Activated naive CD4-positive, alpha-beta T cell treated with anti-CD3 and anti-CD28 coated beads for 36 hours (primary cell): ENCODE results near the gene PURA. TPM values are rescaled to one million over a fixed set of nuclear protein-coding genes. Genes with fewer than 3 reads are reported as not detected.
"Not testable (repeated sequence)": the region's sequence is repeated elsewhere in the genome, so short reads cannot be mapped to it uniquely, and the experiment has no call there.

Experiments used
- CTCF ChIA-PET: fragments of 350-600 bp; sonication (Branson Sonifier 250); formaldehyde crosslinking; loops from one replicate; lab custom pipeline; 2021; ENCODE audit warnings: antibody characterized with exemption; lab: Charles Lee
- DNase-seq: peaks from one replicate; pipeline ENCODE4 v3.0.0-alpha.2; 2020
- H3K27ac Mint-ChIP-seq: one replicate; pipeline ENCODE4 v1.8.0; 2021; ENCODE audit warnings: mild to moderate bottlenecking, mixed read lengths
- H3K27me3 Mint-ChIP-seq: one replicate; pipeline ENCODE4 v1.8.0; 2021; ENCODE audit warnings: low read depth, mixed read lengths
- H3K36me3 Mint-ChIP-seq: one replicate; pipeline ENCODE4 v1.8.0; 2021; ENCODE audit warnings: low read depth, mixed read lengths
- H3K4me1 Mint-ChIP-seq: one replicate; pipeline ENCODE4 v1.8.0; 2021; ENCODE audit warnings: low read depth, mixed read lengths
- H3K4me3 Mint-ChIP-seq: one replicate; pipeline ENCODE4 v1.8.0; 2021; ENCODE audit warnings: mild to moderate bottlenecking, moderate library complexity, mixed read lengths
- H3K9me3 Mint-ChIP-seq: one replicate; pipeline ENCODE4 v1.8.0; 2021; ENCODE audit warnings: mixed read lengths
- intact Hi-C: fragments of 100-400 bp; cut with micrococcal nuclease; formaldehyde crosslinking; loops from one replicate; pipeline ENCODE4 v1.15.1; 2023
- total RNA-seq, 2 experiments: library from RNA; stranded (reverse); gene quantifications; one replicate each; pipeline ENCODE4 v1.2.3, GENCODE V29; 2021

Gene PURA
- total RNA-seq, 2 experiments from 2014 or later: 9.0 to 10.3 TPM

DNA sequence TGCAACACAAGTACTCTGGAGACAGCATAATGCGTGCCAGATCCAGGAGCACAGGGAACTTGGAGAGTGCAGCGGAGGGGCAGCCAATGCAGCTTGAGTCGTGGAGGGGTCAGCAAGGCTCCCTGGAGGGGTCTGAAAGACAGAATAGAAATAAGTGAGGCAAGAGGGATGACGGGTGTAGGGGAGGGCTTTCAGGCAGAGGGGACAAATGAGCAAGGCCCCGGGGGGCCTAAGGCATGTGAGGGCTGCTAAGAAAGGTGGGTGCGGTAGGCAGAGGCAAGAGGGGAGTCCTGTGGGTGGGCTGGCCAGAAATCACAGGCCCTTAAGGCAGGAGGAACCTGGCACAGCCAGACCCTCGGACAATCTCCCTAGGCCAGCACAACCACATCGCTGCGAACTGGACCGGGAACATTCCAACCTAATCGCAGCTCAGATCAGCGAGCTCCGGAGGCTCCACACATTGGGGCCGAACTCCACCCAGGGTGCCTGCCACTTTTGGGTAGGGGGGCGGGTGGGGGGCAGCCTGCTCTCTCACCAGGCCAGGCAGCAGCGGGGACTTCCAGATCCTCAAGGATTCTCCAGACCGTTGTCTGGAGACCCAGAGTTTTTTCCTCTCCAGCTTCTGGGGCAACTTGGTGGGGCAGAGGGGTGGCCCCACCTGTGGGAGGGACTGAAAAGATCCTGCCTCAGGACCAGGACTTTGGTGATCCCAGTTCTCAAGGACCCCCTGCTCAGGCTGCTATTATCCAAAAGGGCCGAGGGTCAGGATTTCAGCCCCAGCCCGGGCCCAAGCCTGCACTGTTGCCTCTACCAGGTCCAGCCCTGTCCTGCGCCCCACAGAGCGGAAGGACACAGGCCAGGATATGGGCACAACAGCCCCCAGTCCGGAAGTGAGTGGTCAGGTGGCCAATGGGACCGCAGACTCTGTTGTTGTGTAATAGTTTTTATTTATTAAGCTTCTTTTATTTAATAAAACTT is 38.4 kb downstream of the PURA start:
- DNase-seq: no peak
- no peaks in the 10 kb centered on the region for H3K36me3 Mint-ChIP-seq
- CTCF ChIA-PET: interaction anchor here (1.0 to 8.7 kb wide), 4 partner anchors 7 to 183 kb away, joined by 3 to 79 read pairs (median 18); no protein-coding TSS in a partner anchor
- H3K4me1 Mint-ChIP-seq: peaks cover 4% of the 10 kb centered on the region
- no peaks in the 10 kb centered on the region for H3K9me3 Mint-ChIP-seq
- intact Hi-C loops: loop anchor here (10.0 kb wide), 1 partner anchor 308 kb away; no protein-coding TSS in a partner anchor
- no peak overlapping the region for H3K4me3 Mint-ChIP-seq
- H3K27me3 Mint-ChIP-seq: peaks cover 3% of the 10 kb centered on the region
- no peak overlapping the region for H3K27ac Mint-ChIP-seq

DNA sequence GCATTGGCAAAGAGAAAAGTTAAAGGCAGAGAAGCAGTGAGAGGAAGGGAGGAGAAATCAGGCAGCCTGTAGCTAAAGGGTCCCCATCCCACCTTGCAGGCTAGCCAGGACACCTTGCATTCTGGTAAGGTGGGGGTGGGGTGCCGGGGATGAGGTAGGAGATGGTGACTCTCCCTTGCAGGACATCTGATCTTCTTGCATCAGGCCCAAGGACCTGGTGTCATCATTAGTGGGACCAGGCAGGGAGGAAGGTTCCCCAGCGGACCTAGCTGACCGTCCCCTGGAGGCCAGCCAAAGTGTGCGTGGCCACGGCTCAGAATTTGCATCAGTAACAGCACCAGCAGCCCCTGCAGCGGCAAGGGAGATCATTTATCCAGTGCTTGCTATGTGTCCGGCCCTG is 39.3 kb downstream of the PURA start:
- intact Hi-C loops: loop anchor here (10.0 kb wide), 1 partner anchor 308 kb away; no protein-coding TSS in a partner anchor
- no peak overlapping the region for H3K4me3 Mint-ChIP-seq
- no peaks in the 10 kb centered on the region for H3K27me3 Mint-ChIP-seq
- peaks cover 4% of the 10 kb centered on the region for H3K4me1 Mint-ChIP-seq
- DNase-seq: no peak
- no peaks in the 10 kb centered on the region for H3K36me3 Mint-ChIP-seq
- CTCF ChIA-PET: interaction anchor here (0.6 to 8.7 kb wide), 7 partner anchors 8 to 184 kb away, joined by 3 to 79 read pairs (median 4); no protein-coding TSS in a partner anchor
- H3K9me3 Mint-ChIP-seq: no peaks in the 10 kb centered on the region
- H3K27ac Mint-ChIP-seq: no peak overlapping the region

DNA sequence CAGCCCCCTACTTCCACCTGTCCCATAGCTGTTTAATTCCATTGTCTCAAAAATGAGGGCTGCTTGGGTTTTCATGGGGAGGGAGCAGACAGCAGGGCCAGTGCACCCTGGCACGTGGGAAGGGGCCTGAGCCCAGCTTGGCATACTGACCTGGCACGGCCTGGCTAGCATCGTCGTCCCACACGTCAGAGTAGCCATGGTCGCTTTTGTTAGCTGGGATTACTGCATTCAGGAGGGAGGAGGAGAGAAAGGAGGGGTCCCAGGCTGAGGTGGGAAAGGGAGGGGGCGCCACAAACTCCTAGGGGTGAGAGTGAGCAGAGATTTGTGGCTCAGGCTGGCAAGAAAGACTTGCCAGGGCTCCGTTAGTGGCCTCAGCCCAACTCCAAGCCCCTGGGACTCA is 40.0 kb downstream of the PURA start:
- Mint-ChIP-seq H3K9me3 (no peaks in the 10 kb centered on the region), H3K4me3 (no peak overlapping the region), H3K36me3 (no peaks in the 10 kb centered on the region), H3K27ac (no peak overlapping the region), H3K27me3 (no peaks in the 10 kb centered on the region), H3K4me1 (peaks cover 4% of the 10 kb centered on the region)
- intact Hi-C loops: loop anchor here (10.0 kb wide), 1 partner anchor 309 kb away; no protein-coding TSS in a partner anchor
- CTCF ChIA-PET: interaction anchor here (0.6 to 8.7 kb wide), 7 partner anchors 8 to 185 kb away, joined by 3 to 79 read pairs (median 4); partner anchors contain the start of gene NRG2
- DNase-seq: no peak

DNA sequence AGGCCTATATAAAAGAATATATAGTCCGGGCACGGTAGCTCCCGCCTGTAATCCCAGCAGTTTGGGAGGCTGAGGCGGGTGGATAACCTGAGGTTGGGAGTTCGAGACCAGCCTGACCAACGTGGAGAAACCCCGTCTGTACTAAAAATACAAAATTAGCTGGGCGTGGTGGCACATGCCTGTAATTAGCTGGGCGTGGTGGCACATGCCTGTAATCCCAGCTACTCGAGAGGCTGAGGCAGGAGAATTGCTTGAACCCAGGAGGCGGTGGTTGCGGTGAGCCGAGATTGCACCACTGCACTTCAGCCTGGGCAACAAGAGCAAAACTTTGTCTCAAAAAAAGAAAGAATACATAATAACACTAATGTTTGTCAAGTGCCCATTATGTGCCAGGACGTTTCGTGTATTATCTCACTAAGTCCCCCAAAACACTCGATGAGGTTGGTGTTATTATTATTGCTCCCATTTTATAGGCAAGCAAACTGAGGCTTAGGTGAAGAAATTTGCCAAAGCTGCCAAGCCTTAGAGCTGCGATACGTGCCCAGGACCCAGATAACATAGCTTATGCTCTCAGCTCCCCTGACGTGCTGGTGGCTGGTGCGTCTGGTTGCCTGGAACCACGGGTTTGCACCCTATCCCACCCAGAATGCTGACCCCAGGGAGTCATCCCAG is 40.9 kb downstream of the PURA start:
- H3K9me3 Mint-ChIP-seq, H3K27ac Mint-ChIP-seq, H3K36me3 Mint-ChIP-seq, DNase-seq, H3K4me1 Mint-ChIP-seq, H3K27me3 Mint-ChIP-seq, H3K4me3 Mint-ChIP-seq: not testable (repeated sequence)
- intact Hi-C loops: loop anchor here (10.0 kb wide), 1 partner anchor 310 kb away; no protein-coding TSS in a partner anchor
- CTCF ChIA-PET: interaction anchor here (0.8 to 8.7 kb wide), 5 partner anchors 9 to 112 kb away, joined by 3 to 79 read pairs (median 5); partner anchors contain the start of gene NRG2

DNA sequence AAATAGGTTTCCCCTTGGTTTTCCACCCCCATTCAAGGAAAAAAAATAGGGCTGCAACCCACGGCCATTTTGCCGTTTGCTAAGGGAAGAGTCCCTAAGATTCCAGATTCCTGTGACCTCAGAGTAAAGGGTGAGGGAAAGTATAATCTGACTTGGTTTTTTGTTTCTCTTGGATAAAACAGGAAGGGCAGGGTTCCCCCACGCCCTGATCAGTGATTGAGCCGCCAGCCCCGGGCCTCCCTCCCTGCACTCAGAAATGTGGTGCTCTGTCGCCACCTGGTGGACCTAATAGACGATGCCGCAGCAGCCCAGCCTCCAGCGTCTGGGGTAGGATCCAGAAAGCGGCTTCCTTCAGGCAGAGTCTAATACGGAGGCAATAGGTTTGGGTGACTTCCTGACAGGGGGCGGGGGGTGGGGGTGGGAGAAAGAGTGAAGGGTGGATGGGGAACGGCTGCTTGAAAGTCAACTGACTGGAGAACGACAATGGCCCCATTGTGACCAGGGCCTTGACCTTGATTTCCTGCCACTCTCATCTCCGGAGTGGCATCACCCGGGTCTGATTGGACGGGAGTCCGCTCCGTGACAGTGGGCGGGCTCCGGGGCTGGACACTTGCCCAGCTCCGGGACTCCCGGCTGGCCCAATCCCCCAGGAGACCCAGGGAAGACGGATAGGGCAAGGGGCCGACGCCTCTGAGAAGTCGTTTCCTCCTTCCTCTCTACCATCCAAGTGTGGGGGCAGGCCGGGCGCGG is 43.3 kb downstream of the PURA start:
- Mint-ChIP-seq H3K4me3 (peak overlapping the region; percentile 42), H3K4me1 (peaks cover 4% of the 10 kb centered on the region), H3K27ac (no peak overlapping the region), H3K36me3 (no peaks in the 10 kb centered on the region), H3K9me3 (no peaks in the 10 kb centered on the region), H3K27me3 (no peaks in the 10 kb centered on the region)
- DNase-seq: peak; percentile 94
- CTCF ChIA-PET: interaction anchor here (0.6 to 8.7 kb wide), 8 partner anchors 12 to 982 kb away, joined by 3 to 79 read pairs (median 6); no protein-coding TSS in a partner anchor
- intact Hi-C loops: loop anchor here (1.0 to 10.0 kb wide), 8 partner anchors 13 to 382 kb away; partner anchors contain the start of gene NRG2

DNA sequence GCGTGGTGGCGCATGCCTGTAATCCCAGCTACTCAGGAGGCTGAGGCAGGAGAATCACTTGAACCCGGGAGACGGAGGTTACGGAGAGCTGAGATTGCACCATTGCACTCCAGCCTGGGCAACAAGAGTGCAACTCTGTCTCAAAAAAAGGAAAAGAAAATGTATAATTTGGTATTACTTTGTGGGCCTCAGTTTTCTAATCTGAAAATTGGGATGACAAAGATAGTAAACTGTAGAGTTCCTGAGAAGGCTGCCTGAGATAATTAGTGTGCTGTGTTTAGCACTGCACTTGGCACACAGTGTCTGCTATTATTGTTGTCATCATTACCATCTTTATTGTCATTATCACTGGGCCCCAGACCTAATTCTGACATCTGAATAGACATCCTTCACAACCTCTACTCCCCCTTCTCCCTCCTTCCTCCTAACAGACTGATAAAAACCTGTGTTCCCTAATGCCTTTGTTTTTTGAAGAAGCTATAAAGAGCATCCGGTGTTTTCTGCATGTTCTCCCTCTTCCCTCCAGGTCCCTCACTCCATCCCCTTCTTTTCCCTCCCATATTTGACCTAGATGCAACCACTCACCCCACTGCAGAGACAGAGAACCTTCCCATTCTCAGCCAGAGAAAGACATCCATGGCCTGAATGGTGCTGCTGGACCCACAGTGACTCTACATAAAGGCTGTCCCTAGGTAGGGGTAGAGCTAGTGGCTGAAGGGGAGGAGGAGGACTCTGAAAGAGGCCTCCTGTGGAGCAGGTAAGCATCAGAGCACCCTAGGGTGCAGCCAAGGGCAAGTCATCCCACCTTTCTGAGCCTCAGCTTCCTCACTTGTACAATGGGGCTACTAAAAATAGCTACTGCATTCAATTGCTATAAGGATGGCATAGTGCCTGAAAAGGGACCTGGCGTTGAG is 45.4 kb downstream of the PURA start:
- H3K27ac Mint-ChIP-seq: no peak overlapping the region
- H3K27me3 Mint-ChIP-seq: no peaks in the 10 kb centered on the region
- H3K4me1 Mint-ChIP-seq: peaks cover 4% of the 10 kb centered on the region
- DNase-seq: no peak
- no peak overlapping the region for H3K4me3 Mint-ChIP-seq
- intact Hi-C loops: loop anchor here (10.0 kb wide), 1 partner anchor 314 kb away; no protein-coding TSS in a partner anchor
- CTCF ChIA-PET: interaction anchor here (0.6 to 8.7 kb wide), 7 partner anchors 14 to 600 kb away, joined by 3 to 79 read pairs (median 7); no protein-coding TSS in a partner anchor
- no peaks in the 10 kb centered on the region for H3K9me3 Mint-ChIP-seq
- no peaks in the 10 kb centered on the region for H3K36me3 Mint-ChIP-seq

DNA sequence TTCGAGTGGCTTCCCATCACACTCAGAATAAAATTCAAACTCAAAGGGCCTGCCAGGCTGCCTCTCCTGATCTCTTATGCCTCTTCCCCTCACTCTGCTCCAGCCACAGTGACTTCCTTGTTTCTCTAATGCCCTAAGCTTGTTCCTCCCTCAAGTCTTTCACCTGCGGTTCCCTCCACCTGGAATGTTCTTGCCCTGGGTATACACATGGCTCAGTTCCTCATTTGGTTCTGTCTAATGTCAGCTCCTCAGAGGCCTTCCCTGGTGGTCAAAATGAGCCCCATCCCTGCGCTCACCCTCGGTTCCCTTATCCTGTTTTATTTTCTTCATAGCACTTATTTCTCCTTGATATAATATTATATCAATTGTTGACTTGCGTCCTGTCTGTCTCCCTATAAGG is 48.4 kb downstream of the PURA start:
- no peaks in the 10 kb centered on the region for H3K4me1 Mint-ChIP-seq
- intact Hi-C loops: no loop called here
- H3K27ac Mint-ChIP-seq: no peak overlapping the region
- DNase-seq: no peak
- no peaks in the 10 kb centered on the region for H3K36me3 Mint-ChIP-seq
- CTCF ChIA-PET: interaction anchor here (0.6 kb wide), 1 partner anchor 472 kb away, joined by 5 read pairs; no protein-coding TSS in a partner anchor
- no peak overlapping the region for H3K4me3 Mint-ChIP-seq
- H3K9me3 Mint-ChIP-seq: no peaks in the 10 kb centered on the region
- H3K27me3 Mint-ChIP-seq: no peaks in the 10 kb centered on the region

DNA sequence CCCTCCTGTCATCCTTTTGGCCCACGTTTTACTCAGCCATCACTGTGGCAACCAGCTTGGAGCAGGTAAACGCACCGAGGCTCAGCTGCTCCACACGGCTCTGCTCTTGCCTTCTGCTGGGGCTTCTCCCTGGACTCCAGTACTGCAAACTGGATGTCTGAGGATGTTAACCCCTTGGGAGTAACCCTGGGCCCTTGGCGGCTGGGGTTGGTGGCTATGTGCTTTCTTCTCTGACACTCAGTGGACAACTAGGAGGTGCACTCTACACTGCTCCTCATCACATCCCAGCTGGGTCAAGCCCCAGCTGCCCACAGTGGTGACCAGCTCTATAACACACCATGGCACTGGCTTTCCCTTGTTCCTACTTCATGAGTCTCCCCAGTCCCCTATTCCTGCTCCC is 48.9 kb downstream of the PURA start:
- intact Hi-C loops: no loop called here

DNA sequence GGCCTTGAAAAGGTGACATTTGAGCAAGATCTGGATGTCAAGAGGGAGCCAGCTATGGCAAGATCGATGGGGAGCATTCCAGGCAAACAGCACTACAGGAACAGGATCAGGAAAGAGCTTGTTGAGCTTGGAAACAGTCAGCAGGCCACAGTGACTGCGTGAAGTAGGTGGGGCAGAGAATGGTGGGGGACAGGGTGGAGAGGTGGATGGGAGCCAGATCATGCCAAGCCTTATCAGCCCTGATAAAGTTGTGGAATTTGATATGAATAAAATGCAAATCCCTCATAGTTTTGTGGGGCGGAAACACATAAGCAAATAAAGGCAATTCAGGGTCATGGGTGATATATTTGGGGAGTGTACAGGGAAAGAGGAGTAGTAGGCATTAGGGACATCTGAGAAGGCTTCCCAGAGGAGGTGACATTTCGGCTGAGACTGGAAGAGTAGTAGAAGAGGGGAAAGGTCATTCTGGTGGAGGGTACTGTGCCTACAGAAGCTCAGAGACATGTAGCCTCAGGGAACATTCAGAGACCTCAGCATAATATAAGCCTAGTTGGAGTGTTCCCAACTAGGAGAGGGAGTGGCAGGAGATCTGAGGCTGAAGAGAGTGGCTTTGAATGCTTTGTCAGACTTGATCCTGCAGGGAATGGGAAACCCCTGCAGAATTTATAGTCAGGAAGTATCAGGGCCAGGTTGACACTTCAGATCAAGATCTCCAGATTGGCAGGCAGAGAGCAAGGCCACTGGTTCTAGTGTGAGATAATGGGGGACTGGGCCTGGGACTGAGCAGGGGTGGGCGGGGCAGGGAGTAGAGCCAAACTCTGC is 51.4 kb downstream of the PURA start:
- no peak for DNase-seq
- no peaks in the 10 kb centered on the region for H3K27me3 Mint-ChIP-seq
- H3K4me3 Mint-ChIP-seq: no peak overlapping the region
- CTCF ChIA-PET: no interaction called here
- no peaks in the 10 kb centered on the region for H3K4me1 Mint-ChIP-seq
- no peak overlapping the region for H3K27ac Mint-ChIP-seq
- no peaks in the 10 kb centered on the region for H3K36me3 Mint-ChIP-seq
- intact Hi-C loops: no loop called here
- no peaks in the 10 kb centered on the region for H3K9me3 Mint-ChIP-seq

More for the DNA sequence above, 48.9 kb downstream of the PURA start:
- CTCF ChIA-PET: no interaction called here
- Mint-ChIP-seq H3K4me3 (no peak overlapping the region), H3K4me1 (no peaks in the 10 kb centered on the region), H3K36me3 (no peaks in the 10 kb centered on the region), H3K27me3 (no peaks in the 10 kb centered on the region), H3K9me3 (no peaks in the 10 kb centered on the region), H3K27ac (no peak overlapping the region)
- no peak for DNase-seq

DNA sequence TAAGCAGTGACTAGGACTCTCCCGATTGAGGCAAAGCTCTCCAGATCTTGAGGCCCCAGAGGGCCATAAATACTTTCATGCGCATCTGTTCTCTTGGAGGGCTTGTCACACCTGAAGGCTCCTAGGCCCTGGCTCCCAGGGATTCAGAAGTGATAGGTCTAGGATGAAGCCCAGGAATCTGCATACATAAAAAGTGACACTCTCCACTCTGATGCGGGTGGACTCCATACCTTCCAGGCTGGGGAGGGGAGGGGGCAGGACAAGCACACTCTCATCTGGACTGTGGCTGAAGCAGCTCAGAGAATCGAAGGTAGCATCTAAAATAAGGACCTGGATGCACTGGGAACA is 52.0 kb downstream of the PURA start:
- CTCF ChIA-PET: no interaction called here
- H3K4me3 Mint-ChIP-seq: no peak overlapping the region

More for the DNA sequence above, 52.0 kb downstream of the PURA start:
- Mint-ChIP-seq H3K27ac (no peak overlapping the region), H3K9me3 (no peaks in the 10 kb centered on the region), H3K36me3 (no peaks in the 10 kb centered on the region), H3K27me3 (no peaks in the 10 kb centered on the region), H3K4me1 (no peaks in the 10 kb centered on the region)
- DNase-seq: no peak
- intact Hi-C loops: no loop called here
